GM18502 (cell line): ENCODE results near the gene ARFGEF2.
"Not testable (repeated sequence)": the region's sequence is repeated elsewhere in the genome, so short reads cannot be mapped to it uniquely, and the experiment has no call there.

Source experiments
- ATAC-seq: cut with Tn5 transposase; IDR thresholded peaks from one replicate; pipeline ENCODE4 v1.9.1; 2021; ENCODE audit warnings: mild to moderate bottlenecking; ENCODE audit not compliant: unreplicated experiment, poor library complexity

Gene ARFGEF2

GRCh38 chr20:48949304-48950170, 28.0 kb downstream of the ARFGEF2 start:
- ATAC-seq: no peak

GRCh38 chr20:48951041-48951440, 29.5 kb downstream of the ARFGEF2 start:
- ATAC-seq: no peak

GRCh38 chr20:48951646-48952045, 30.1 kb downstream of the ARFGEF2 start:
- ATAC-seq: no peak

- ATAC-seq: no peak
These were observed 31.1 kb downstream of the ARFGEF2 start for GRCh38 chr20:48952656-48953055.

GRCh38 chr20:48953653-48954052, 32.1 kb downstream of the ARFGEF2 start:
- no peak for ATAC-seq

- no peak for ATAC-seq
These were observed 34.5 kb downstream of the ARFGEF2 start for GRCh38 chr20:48956052-48956451.

- no peak for ATAC-seq
These were observed 35.6 kb downstream of the ARFGEF2 start for GRCh38 chr20:48957053-48957481.

- ATAC-seq: no peak
These were observed 36.0 kb downstream of the ARFGEF2 start for GRCh38 chr20:48957533-48957932.

GRCh38 chr20:48958743-48959142, 37.2 kb downstream of the ARFGEF2 start:
- ATAC-seq: no peak

GRCh38 chr20:48959899-48960550, 38.5 kb downstream of the ARFGEF2 start:
- ATAC-seq: no peak

- no peak for ATAC-seq
These were observed 40.9 kb downstream of the ARFGEF2 start for GRCh38 chr20:48962421-48962820.

GRCh38 chr20:48962976-48963771, 41.7 kb downstream of the ARFGEF2 start:
- no peak for ATAC-seq

GRCh38 chr20:48965189-48965910, 43.8 kb downstream of the ARFGEF2 start:
- ATAC-seq: no peak

- ATAC-seq: no peak
These were observed 49.3 kb downstream of the ARFGEF2 start for GRCh38 chr20:48970681-48971365.

GRCh38 chr20:48971956-48972355, 50.4 kb downstream of the ARFGEF2 start:
- ATAC-seq: no peak

GRCh38 chr20:48972816-48973215, 51.3 kb downstream of the ARFGEF2 start:
- ATAC-seq: no peak

GRCh38 chr20:48975955-48976354, 54.4 kb downstream of the ARFGEF2 start:
- ATAC-seq: no peak

- ATAC-seq: not testable (repeated sequence)
These were observed 58.5 kb downstream of the ARFGEF2 start for GRCh38 chr20:48979980-48980379.
